Measurements from ENCODE around the gene PPM1H.

DNA sequence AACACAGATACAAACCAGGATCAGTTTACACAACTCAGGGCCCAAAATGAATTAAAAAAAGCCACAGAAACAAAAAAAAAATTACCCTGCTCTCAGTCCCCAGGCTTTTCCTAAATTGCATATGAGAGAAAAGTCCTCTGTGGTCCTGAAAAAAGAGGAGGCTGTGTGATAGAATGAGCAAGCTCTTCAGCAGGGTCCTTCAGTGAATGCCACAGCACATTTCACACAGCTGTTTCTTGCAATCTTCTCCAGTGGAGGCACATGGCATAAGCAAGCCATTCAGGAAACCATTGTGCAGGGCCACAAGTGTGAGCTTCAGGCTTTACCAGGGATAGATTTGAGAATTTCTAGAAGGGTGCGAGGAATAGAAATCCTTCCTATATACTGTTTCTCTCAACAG, 168.5 kb downstream of the PPM1H start:
- TF ChIP-seq CBX5 (IDR thresholded peaks at IDR 0.05; ENCODE audit: low read depth) = no peak
- TF ChIP-seq, protein P1, sequence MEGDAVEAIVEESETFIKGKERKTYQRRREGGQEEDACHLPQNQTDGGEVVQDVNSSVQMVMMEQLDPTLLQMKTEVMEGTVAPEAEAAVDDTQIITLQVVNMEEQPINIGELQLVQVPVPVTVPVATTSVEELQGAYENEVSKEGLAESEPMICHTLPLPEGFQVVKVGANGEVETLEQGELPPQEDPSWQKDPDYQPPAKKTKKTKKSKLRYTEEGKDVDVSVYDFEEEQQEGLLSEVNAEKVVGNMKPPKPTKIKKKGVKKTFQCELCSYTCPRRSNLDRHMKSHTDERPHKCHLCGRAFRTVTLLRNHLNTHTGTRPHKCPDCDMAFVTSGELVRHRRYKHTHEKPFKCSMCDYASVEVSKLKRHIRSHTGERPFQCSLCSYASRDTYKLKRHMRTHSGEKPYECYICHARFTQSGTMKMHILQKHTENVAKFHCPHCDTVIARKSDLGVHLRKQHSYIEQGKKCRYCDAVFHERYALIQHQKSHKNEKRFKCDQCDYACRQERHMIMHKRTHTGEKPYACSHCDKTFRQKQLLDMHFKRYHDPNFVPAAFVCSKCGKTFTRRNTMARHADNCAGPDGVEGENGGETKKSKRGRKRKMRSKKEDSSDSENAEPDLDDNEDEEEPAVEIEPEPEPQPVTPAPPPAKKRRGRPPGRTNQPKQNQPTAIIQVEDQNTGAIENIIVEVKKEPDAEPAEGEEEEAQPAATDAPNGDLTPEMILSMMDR (IDR thresholded peaks at IDR 0.05 in 2 of 3, conservative IDR thresholded peaks at IDR 0.05 in 1 of 3; ENCODE audit: control insufficient read depth in 2 of 3, extremely low read depth in 1 of 3, insufficient read depth in 1 of 3, low read depth in 3 of 3, low read length in 3 of 3) = no peak
- no peak for TF ChIP-seq EED (IDR thresholded peaks at IDR 0.05; ENCODE audit: low read depth)
- no peak for TF ChIP-seq JUND (IDR thresholded peaks at IDR 0.05; ENCODE audit: low read depth, low read length)
- TF ChIP-seq, protein P2, sequence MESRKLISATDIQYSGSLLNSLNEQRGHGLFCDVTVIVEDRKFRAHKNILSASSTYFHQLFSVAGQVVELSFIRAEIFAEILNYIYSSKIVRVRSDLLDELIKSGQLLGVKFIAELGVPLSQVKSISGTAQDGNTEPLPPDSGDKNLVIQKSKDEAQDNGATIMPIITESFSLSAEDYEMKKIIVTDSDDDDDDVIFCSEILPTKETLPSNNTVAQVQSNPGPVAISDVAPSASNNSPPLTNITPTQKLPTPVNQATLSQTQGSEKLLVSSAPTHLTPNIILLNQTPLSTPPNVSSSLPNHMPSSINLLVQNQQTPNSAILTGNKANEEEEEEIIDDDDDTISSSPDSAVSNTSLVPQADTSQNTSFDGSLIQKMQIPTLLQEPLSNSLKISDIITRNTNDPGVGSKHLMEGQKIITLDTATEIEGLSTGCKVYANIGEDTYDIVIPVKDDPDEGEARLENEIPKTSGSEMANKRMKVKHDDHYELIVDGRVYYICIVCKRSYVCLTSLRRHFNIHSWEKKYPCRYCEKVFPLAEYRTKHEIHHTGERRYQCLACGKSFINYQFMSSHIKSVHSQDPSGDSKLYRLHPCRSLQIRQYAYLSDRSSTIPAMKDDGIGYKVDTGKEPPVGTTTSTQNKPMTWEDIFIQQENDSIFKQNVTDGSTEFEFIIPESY (IDR thresholded peaks at IDR 0.05) = no peak
- no peak for TF ChIP-seq SP1 (IDR thresholded peaks at IDR 0.05; ENCODE audit: low read depth, low read length)
- no peak for TF ChIP-seq SPI1 (IDR thresholded peaks at IDR 0.05; ENCODE audit: borderline replicate concordance, insufficient read depth, low read depth, low read length)

Data from GM12878 (cell line).